OCI-LY3 (cell line): ENCODE measurements around the gene DENND1A.

Experiments
- EZH2phosphoT487 ChIP-seq: fragments of 200-600 bp; shearing (Covaris generic); IDR thresholded peaks from 2 replicates; pipeline ENCODE4 v1.6.1; 2018; ENCODE audit warnings: antibody characterized with exemption, mixed run types, low read depth
- TF ChIP-seq, protein P1 (sequence below): fragments of 200-600, 300-600 bp; sonication (generic); IDR thresholded peaks from 2 replicates; pipeline ENCODE4 v1.5.1; 2014; ENCODE audit warnings: antibody characterized with exemption, low read length, low read depth

DNA sequence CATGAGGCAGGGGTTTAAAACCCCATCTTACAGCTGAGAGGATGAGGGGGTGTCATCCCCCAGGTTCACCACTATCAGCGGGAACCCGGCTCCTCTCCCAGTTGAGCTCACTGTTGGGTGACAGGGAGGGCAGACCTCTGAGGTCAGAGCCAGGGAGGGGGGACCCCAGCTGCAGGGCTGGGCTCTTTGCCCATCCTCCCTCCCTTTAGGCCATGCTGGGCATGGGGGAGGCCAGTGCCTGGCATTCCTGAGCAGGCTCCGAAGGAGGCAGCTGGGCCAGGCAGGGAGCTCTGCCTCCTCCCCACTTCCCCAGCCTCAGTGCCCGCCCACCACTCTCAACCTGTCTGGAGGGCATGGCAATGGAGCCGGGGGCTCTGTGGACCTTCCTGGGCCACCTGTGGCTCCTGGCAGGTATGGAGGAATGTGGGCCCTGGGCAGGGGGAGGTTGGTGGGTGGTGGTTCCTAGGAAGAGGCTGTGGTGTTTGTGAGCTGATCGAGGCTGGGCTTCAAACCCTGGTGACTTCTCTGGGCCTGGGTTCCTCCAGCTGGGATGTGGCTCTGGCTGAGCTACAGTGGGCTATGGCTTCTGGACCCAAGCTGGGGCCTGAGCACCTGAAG lies 561.3 kb downstream of the DENND1A start:
- TF ChIP-seq, protein P1, sequence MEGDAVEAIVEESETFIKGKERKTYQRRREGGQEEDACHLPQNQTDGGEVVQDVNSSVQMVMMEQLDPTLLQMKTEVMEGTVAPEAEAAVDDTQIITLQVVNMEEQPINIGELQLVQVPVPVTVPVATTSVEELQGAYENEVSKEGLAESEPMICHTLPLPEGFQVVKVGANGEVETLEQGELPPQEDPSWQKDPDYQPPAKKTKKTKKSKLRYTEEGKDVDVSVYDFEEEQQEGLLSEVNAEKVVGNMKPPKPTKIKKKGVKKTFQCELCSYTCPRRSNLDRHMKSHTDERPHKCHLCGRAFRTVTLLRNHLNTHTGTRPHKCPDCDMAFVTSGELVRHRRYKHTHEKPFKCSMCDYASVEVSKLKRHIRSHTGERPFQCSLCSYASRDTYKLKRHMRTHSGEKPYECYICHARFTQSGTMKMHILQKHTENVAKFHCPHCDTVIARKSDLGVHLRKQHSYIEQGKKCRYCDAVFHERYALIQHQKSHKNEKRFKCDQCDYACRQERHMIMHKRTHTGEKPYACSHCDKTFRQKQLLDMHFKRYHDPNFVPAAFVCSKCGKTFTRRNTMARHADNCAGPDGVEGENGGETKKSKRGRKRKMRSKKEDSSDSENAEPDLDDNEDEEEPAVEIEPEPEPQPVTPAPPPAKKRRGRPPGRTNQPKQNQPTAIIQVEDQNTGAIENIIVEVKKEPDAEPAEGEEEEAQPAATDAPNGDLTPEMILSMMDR, result no peak
- no peak for TF ChIP-seq EZH2phosphoT487
